ENCODE data around the gene SEMA6A.

Gene SEMA6A

GRCh38 chr5:116504593-116505166 is 69.9 kb downstream of the SEMA6A start:
- no peak for TF ChIP-seq CTCF (IDR thresholded peaks at IDR 0.05; ENCODE audit: low read depth, low read length, missing control alignments)
- H3K4me3 ChIP-seq (ENCODE audit: low read depth, low read length): no peak overlapping the region
- in situ Hi-C loops (cut with HindIII; ENCODE audit: low sequenced_read_pairs): no loop called here
- no peak for DNase-seq (ENCODE audit: low read depth)

- no peak for TF ChIP-seq CTCF (IDR thresholded peaks at IDR 0.05; ENCODE audit: low read depth, low read length, missing control alignments)
- H3K4me3 ChIP-seq (ENCODE audit: low read depth, low read length): no peak overlapping the region
- peak; percentile 96 for DNase-seq (ENCODE audit: low read depth)
- in situ Hi-C loops (cut with HindIII; ENCODE audit: low sequenced_read_pairs): no loop called here
These were observed 72.0 kb downstream of the SEMA6A start for GRCh38 chr5:116502616-116503015.

GRCh38 chr5:116502138-116502537 is 72.5 kb downstream of the SEMA6A start:
- no peak for TF ChIP-seq CTCF (IDR thresholded peaks at IDR 0.05; ENCODE audit: low read depth, low read length, missing control alignments)
- H3K4me3 ChIP-seq (ENCODE audit: low read depth, low read length): no peak overlapping the region
- in situ Hi-C loops (cut with HindIII; ENCODE audit: low sequenced_read_pairs): no loop called here
- DNase-seq (ENCODE audit: low read depth): no peak

- H3K4me3 ChIP-seq (ENCODE audit: low read depth, low read length): no peak overlapping the region
- TF ChIP-seq CTCF (IDR thresholded peaks at IDR 0.05; ENCODE audit: low read depth, low read length, missing control alignments): no peak
- in situ Hi-C loops (cut with HindIII; ENCODE audit: low sequenced_read_pairs): no loop called here
- no peak for DNase-seq (ENCODE audit: low read depth)
These were observed 76.0 kb downstream of the SEMA6A start for GRCh38 chr5:116498503-116499048.

GRCh38 chr5:116497631-116498030 is 77.0 kb downstream of the SEMA6A start:
- in situ Hi-C loops (cut with HindIII; ENCODE audit: low sequenced_read_pairs): no loop called here
- no peak overlapping the region for H3K4me3 ChIP-seq (ENCODE audit: low read depth, low read length)
- no peak for DNase-seq (ENCODE audit: low read depth)
- TF ChIP-seq CTCF (IDR thresholded peaks at IDR 0.05; ENCODE audit: low read depth, low read length, missing control alignments): no peak

GRCh38 chr5:116495786-116496357 is 78.8 kb downstream of the SEMA6A start:
- no peak for DNase-seq (ENCODE audit: low read depth)
- no peak overlapping the region for H3K4me3 ChIP-seq (ENCODE audit: low read depth, low read length)
- no peak for TF ChIP-seq CTCF (IDR thresholded peaks at IDR 0.05; ENCODE audit: low read depth, low read length, missing control alignments)
- in situ Hi-C loops (cut with HindIII; ENCODE audit: low sequenced_read_pairs): no loop called here

All from astrocyte of the cerebellum (primary cell).